Smooth muscle cell (in vitro differentiated cells): ENCODE data around the gene SPATA24. TPM values are rescaled to one million over a fixed set of nuclear protein-coding genes. Genes with fewer than 3 reads are reported as not detected.

ENCODE experiments used
- DNase-seq: peaks from one replicate; lab custom pipeline; 2025; ENCODE audit not compliant: unreplicated experiment; lab: John Stamatoyannopoulos, UW
- H2AFZ ChIP-seq: fragments of 200-600 bp; sonication (generic); 2 replicates; pipeline ENCODE4 v1.6.0; 2016; ENCODE audit warnings: antibody characterized with exemption, low read depth, mild to moderate bottlenecking
- H3F3A ChIP-seq: fragments of 200-600 bp; sonication (generic); 2 replicates; pipeline ENCODE4 v1.6.0; 2017; ENCODE audit warnings: antibody characterized with exemption, low read depth
- H3K27ac ChIP-seq: fragments of 200-600 bp; sonication (generic); 2 replicates; pipeline ENCODE4 v1.5.1; 2016; ENCODE audit warnings: low read depth, mild to moderate bottlenecking
- H3K27me3 ChIP-seq: fragments of 200-600 bp; sonication (generic); 2 replicates; pipeline ENCODE4 v1.6.1; 2016; ENCODE audit warnings: low read depth, mild to moderate bottlenecking
- H3K36me3 ChIP-seq: fragments of 200-600 bp; sonication (generic); 2 replicates; pipeline ENCODE4 v1.5.1; 2016; ENCODE audit warnings: low read depth
- H3K4me1 ChIP-seq: fragments of 200-600 bp; sonication (generic); 2 replicates; pipeline ENCODE4 v1.5.1; 2016; ENCODE audit warnings: low read depth
- H3K4me2 ChIP-seq: fragments of 200-600 bp; sonication (generic); 2 replicates; pipeline ENCODE4 v1.6.0; 2016; ENCODE audit warnings: mild to moderate bottlenecking
- H3K4me3 ChIP-seq: fragments of 200-600 bp; sonication (generic); 2 replicates; pipeline ENCODE4 v1.5.1; 2016; ENCODE audit warnings: mild to moderate bottlenecking
- H3K79me2 ChIP-seq: fragments of 200-600 bp; sonication (generic); 2 replicates; pipeline ENCODE4 v1.6.0; 2016; ENCODE audit warnings: low read depth, mild to moderate bottlenecking
- H3K9ac ChIP-seq: fragments of 200-600 bp; sonication (generic); 2 replicates; pipeline ENCODE4 v1.6.0; 2016; ENCODE audit warnings: low read depth
- H3K9me3 ChIP-seq: fragments of 200-600 bp; sonication (generic); replicated peaks from 2 replicates; pipeline ENCODE4 v1.5.1; 2016; ENCODE audit warnings: low read depth
- H4K20me1 ChIP-seq: fragments of 200-600 bp; sonication (generic); 2 replicates; pipeline ENCODE4 v1.6.0; 2016; ENCODE audit warnings: low read depth
- WGBS: methylation state at CpG from one replicate; pipeline ENCODE4 v1.1.7; 2016; ENCODE audit warnings: low lambda C conversion rate; 5-methylcytosine and 5-hydroxymethylcytosine counted together
- polyA plus RNA-seq: library from polyadenylated mRNA; unstranded; fragments of >200 nt; fragmentation: Nextera tagmentation; extraction: Ambion mirVana; gene quantifications from 2 replicates; pipeline ENCODE4 v1.2.1, GENCODE V29; 2016
- total RNA-seq: library from RNA; depleted of rRNA; stranded (reverse); fragments of >200 nt; gene quantifications from 2 replicates; pipeline ENCODE4 v1.2.3, GENCODE V29; 2014
- TF ChIP-seq, protein P1 (sequence below): fragments of 200-600 bp; sonication (generic); IDR thresholded peaks from 2 replicates; pipeline ENCODE4 v1.5.1; 2017; ENCODE audit warnings: borderline replicate concordance, mild to moderate bottlenecking, antibody characterized with exemption; ENCODE audit not compliant: insufficient read depth, poor library complexity, severe bottlenecking

The SPATA24 gene
- total and polyA plus RNA-seq, 2 experiments from 2014 or later = 2.0 to 2.6 TPM

GRCh38 chr5:139401546-139401945 is 2.3 kb downstream of the SPATA24 start:
- Histone ChIP-seq H3K9ac (no peak overlapping the region), H3K27ac (no peak overlapping the region), H3K79me2 (no peaks in the 10 kb centered on the region), H3K4me3 (no peak overlapping the region), H3K36me3 (no peaks in the 10 kb centered on the region), H3F3A (peaks cover 4% of the 10 kb centered on the region), H3K4me2 (no peak overlapping the region), H3K27me3 (no peaks in the 10 kb centered on the region), H3K9me3 (no peaks in the 10 kb centered on the region), H3K4me1 (peaks cover 8% of the 10 kb centered on the region), H4K20me1 (no peaks in the 10 kb centered on the region), H2AFZ (no peak overlapping the region)
- TF ChIP-seq, protein P1, sequence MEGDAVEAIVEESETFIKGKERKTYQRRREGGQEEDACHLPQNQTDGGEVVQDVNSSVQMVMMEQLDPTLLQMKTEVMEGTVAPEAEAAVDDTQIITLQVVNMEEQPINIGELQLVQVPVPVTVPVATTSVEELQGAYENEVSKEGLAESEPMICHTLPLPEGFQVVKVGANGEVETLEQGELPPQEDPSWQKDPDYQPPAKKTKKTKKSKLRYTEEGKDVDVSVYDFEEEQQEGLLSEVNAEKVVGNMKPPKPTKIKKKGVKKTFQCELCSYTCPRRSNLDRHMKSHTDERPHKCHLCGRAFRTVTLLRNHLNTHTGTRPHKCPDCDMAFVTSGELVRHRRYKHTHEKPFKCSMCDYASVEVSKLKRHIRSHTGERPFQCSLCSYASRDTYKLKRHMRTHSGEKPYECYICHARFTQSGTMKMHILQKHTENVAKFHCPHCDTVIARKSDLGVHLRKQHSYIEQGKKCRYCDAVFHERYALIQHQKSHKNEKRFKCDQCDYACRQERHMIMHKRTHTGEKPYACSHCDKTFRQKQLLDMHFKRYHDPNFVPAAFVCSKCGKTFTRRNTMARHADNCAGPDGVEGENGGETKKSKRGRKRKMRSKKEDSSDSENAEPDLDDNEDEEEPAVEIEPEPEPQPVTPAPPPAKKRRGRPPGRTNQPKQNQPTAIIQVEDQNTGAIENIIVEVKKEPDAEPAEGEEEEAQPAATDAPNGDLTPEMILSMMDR = no peak
- 96% methylated on average over 10 of the region's 10 CpGs for WGBS
- no peak for DNase-seq

DNA sequence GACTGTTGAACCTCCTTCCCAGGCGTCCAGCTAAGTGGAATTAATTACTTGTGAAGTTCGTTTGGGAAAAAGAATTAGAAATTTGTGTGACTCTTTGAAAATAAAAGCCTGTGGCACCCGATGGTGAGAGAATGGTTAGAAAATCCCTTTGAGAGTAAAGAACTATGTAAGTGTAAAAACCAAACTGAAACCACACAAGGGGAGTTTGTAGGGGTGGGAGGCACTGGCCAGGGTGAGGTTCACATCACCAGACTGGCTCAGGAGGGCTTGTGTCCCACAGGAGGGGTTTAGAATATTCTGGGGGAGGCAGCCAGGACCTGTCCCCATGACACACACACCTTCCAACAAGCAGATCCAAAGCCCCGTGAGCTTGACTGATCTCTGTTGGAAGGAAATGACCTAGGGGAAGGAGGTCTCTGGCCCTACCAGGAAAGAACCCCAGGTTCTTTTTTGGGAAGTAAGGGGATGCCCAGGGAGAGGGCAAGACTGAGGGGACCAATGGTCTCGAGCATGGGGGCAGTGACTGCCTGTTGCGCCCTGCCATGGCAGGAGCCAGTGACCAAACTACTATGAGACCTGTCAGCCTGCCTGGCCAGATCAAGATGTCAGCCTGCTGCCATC is 4.3 kb downstream of the SPATA24 start:
- Histone ChIP-seq H3K4me1 (peaks cover 6% of the 10 kb centered on the region), H3K27me3 (no peaks in the 10 kb centered on the region), H3K9me3 (no peaks in the 10 kb centered on the region), H2AFZ (no peak overlapping the region), H3K9ac (no peak overlapping the region), H3F3A (peaks cover 4% of the 10 kb centered on the region), H3K4me3 (no peak overlapping the region), H3K79me2 (no peaks in the 10 kb centered on the region), H3K36me3 (no peaks in the 10 kb centered on the region), H4K20me1 (no peaks in the 10 kb centered on the region), H3K27ac (no peak overlapping the region), H3K4me2 (no peak overlapping the region)
- TF ChIP-seq, protein P1 = no peak
- no peak for DNase-seq
- 94% methylated on average over 6 of the region's 6 CpGs for WGBS

- Histone ChIP-seq H2AFZ (no peak overlapping the region), H3K36me3 (no peaks in the 10 kb centered on the region), H3K4me2 (no peak overlapping the region), H3K4me1 (no peaks in the 10 kb centered on the region), H3K79me2 (no peaks in the 10 kb centered on the region), H3K27ac (no peak overlapping the region), H4K20me1 (peaks cover 2% of the 10 kb centered on the region), H3K9ac (no peak overlapping the region), H3K27me3 (no peaks in the 10 kb centered on the region), H3K9me3 (no peaks in the 10 kb centered on the region), H3K4me3 (no peak overlapping the region), H3F3A (no peaks in the 10 kb centered on the region)
- TF ChIP-seq, protein P1 = no peak
- DNase-seq = no peak
- WGBS = 92% methylated on average over 6 of the region's 6 CpGs
Measured at GRCh38 chr5:139397921-139398320, 6.0 kb downstream of the SPATA24 start.

- no peak for DNase-seq
- Histone ChIP-seq H3K4me1 (peaks cover 3% of the 10 kb centered on the region), H3K4me2 (no peak overlapping the region), H3K9me3 (no peaks in the 10 kb centered on the region), H2AFZ (no peak overlapping the region), H3K27ac (no peak overlapping the region), H4K20me1 (peaks cover 14% of the 10 kb centered on the region), H3K79me2 (no peaks in the 10 kb centered on the region), H3K9ac (no peak overlapping the region), H3K27me3 (no peaks in the 10 kb centered on the region), H3K4me3 (no peak overlapping the region), H3K36me3 (no peaks in the 10 kb centered on the region), H3F3A (no peaks in the 10 kb centered on the region)
- TF ChIP-seq, protein P1 = no peak
- WGBS = 94% methylated on average over 8 of the region's 8 CpGs
Measured at GRCh38 chr5:139396691-139397090, 7.2 kb downstream of the SPATA24 start.
